COLO668 (cell line): ENCODE data around the gene CDH7.
A peak's percentile ranks its signal among the peaks of the same experiment; 100 is the strongest.

Experiments
- DNase-seq: peaks from one replicate; lab custom pipeline; 2025; ENCODE audit not compliant: unreplicated experiment; lab: John Stamatoyannopoulos, UW

Gene CDH7, protein sequence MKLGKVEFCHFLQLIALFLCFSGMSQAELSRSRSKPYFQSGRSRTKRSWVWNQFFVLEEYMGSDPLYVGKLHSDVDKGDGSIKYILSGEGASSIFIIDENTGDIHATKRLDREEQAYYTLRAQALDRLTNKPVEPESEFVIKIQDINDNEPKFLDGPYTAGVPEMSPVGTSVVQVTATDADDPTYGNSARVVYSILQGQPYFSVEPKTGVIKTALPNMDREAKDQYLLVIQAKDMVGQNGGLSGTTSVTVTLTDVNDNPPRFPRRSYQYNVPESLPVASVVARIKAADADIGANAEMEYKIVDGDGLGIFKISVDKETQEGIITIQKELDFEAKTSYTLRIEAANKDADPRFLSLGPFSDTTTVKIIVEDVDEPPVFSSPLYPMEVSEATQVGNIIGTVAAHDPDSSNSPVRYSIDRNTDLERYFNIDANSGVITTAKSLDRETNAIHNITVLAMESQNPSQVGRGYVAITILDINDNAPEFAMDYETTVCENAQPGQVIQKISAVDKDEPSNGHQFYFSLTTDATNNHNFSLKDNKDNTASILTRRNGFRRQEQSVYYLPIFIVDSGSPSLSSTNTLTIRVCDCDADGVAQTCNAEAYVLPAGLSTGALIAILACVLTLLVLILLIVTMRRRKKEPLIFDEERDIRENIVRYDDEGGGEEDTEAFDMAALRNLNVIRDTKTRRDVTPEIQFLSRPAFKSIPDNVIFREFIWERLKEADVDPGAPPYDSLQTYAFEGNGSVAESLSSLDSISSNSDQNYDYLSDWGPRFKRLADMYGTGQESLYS

GRCh38 chr18:65750389-65751154 is at the start of gene CDH7:
TSS of gene CDH7 (plus strand) at chr18:65751012. CDS start at chr18:65762843, 11,831 bp downstream.
- DNase-seq: peak; percentile 91

GRCh38 chr18:65704046-65704445 is 46.8 kb upstream of the CDH7 start:
- no peak for DNase-seq

- DNase-seq: no peak
These were observed 44.2 kb upstream of the CDH7 start for GRCh38 chr18:65706646-65707045.

DNA sequence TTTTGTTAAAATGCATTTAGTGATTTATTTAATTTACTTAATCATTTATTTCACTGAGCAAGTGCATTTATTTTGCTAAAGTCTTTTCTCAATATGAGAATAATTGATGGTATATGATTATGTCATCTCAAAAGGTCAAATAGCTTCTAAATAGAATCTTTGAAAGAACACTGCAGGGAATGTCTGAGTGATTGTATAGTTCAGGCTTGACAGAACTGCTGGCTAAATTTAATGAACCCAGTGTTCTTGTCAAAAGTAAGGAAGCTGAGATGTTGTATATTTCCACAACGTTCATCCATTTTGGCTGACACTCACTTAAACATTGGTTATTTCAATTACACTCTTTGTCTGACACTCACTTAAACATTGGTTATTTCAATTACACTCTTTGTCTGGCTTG is 39.3 kb upstream of the CDH7 start:
- DNase-seq: no peak

DNA sequence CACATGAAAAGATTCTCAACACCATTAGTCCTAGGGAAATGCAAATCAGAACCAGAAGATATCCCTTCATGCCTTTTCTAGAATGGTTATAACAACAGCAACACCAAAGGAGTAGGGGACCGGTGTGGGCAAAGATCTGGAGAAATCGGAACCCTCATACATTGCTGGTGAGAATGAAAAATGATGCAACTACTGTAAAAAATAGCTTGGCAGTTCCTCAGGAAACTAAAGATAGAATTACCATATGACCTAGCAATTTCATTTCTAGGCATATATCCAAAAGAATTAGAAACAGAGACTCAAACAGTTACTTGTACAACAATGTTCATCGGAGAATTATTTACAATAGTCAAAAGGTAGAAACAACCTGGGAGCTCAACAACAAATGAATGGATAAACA is 29.2 kb upstream of the CDH7 start:
- no peak for DNase-seq

DNA sequence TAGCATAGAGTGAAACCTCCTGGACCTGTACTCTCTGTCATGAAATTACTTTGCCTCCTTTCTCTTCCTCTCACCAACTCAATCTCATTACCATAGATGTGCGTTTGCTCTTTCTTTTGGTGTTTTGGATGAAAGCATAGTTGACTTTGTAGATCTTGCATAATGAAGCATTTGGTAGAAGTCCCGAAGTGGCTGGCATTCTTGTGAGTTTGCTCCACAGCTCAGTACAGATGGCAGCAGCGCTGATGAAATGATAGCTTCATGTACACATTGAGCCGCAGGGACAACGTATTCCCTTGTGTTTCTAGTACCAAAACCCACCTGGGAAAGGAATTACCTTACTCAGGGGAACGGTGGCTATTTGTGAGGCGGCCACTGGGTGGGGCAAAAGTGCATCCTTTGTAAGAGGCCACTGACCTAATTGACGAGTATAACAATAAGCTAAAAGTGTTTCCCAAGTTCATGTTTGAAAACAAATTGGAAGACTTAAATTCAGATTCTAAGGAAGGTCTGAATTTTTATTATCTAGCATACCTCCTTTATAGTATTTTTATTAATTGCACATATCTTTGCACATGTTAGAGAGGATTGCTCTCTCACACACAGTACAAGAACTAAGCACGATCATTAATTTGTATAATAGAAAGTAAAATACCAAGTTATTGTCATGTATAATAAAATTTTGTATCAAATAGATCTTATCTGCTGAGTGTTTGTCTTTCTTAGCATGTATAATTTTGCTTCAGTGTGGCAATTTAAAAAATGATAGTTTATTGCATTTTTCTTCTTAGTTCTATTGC is 25.4 kb upstream of the CDH7 start:
- DNase-seq: peak; percentile 75

- DNase-seq: no peak
These were observed 15.7 kb upstream of the CDH7 start for GRCh38 chr18:65735155-65735554.

DNA sequence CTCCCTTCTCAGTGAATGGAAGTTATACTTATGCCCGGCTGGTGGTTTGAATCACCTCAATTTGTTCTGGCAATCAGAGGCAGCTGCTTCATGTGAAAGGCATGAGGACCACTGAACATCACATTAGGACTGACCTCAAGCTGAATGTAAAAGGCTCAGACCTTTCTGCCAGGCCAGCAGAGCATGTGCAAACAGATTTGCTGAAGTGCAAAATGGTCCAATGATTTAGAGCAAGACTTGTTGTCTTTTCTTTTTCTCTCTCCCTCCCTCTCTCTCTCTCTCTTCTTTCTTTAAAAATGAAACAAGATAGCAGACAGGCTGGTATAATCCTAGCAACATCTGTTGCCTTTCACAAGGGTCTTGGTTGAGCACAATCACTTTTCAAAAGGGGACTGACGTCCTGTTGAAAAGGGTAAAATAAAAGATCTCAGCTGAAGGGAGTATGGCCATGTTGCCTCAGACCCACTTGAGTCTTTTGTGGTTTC is 13.3 kb upstream of the CDH7 start:
- no peak for DNase-seq

DNA sequence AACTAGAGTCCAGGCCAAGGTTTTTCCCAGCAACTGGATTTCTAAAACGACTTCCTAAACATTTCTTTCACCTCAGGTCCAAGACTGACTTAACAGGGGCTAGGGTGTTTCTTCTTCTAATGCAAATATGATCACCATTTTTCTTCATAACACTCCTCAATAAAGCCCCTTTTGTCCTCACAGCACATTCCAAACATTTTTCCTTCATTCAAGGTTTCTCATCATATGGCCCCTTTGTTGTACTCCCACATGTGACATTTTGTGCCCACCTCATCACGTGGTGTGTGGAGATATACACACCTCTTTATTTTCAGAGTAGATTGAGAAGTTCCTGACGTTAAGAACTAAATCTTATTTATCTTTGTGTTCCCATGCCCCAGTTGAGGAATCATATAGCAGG is 3.9 kb upstream of the CDH7 start:
- DNase-seq: no peak

DNA sequence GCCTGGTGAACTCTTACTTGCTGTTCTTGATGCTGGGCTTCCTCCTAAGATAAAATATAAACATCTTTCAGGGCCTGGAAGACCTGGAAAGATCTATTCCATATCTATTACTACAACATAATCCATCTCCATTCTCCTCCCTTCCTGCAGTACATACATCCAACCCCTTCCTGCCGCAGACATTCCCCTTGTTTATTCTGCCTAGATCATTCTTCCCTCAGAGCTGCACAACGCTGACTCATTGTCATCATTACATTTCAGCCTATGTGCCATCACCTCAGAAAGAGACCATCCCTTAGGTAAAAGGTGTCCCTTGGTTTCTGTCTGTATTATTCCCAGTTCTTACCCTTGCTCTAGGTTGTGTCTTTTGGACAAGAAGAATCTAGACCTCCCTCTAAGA is 2.5 kb upstream of the CDH7 start:
- DNase-seq: peak; percentile 29

DNA sequence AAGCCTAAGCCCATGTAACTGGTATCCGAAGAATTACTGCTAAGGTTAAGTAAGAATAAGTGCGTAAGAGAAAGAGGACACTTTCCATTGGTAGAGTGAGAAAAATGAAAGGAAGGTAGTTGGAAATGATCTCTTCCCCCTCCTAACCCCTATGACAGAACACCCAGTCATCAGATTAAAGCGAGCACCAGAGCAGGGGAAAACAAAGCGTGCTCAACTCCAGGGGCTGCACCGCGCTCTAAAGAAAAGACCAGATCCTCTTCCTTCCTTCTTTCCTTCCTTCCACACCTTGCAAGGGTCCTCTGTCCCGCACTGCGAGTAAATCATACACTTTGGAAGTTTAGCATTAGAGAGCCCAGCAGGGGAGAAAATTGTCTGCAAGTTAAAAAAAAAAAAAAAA is 971 bp upstream of the CDH7 start:
- DNase-seq: no peak

DNA sequence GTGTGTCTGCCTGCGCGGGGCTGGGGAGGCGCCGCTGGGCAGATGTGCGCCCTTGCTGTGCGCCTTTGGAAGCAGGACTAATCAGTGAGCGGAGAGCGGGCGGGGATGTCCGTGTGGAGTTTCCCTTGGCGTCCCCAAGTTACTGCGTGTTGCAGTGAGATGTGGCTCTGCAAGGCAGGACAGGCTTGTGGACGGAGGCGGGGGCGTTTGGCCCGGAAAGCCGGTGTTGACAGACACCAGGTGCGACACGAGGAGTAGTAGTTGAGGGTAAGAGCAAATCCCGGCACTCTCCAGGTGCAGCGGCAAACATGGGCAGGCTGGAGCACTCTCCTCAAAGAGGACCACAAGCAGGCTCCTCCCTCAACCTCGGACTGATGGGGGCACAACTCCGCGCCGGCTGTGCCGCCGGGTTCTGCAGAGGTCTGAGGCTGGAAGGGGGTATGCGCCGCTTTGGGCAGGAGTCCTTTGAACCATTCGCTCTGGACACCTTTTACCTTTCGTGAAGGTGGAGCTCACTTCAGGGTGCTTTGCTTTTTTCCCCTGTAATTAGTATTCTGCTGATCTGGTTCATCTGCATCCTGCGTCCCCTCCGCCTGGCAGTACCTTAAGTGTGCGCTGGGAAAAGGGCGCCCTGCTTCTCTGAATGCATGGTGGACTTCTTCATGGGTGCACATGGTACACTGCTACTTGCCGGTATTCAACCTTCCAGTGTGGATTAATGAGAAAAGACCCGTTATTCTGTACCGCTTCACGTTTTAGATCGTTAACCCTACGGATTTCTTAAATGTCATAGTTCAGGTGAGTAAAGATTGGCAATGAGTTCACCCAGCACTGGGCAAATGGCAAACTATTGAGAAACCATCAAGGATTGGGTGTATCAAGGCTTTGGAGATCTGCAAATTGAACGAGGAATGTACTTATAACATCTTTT is 608 bp downstream of the CDH7 start:
- DNase-seq: peak; percentile 91

- peak; percentile 16 for DNase-seq
These were observed 2.0 kb downstream of the CDH7 start for GRCh38 chr18:65752625-65753325.

GRCh38 chr18:65753520-65753919 is 2.7 kb downstream of the CDH7 start:
- DNase-seq: peak; percentile 67

GRCh38 chr18:65754121-65754520 is 3.3 kb downstream of the CDH7 start:
- DNase-seq: peak; percentile 58

GRCh38 chr18:65755616-65756015 is 4.8 kb downstream of the CDH7 start:
- no peak for DNase-seq

GRCh38 chr18:65760457-65760856 is 9.6 kb downstream of the CDH7 start:
- no peak for DNase-seq

GRCh38 chr18:65761636-65762295 is 11.0 kb downstream of the CDH7 start:
- DNase-seq: peak; percentile 46
